Lung (tissue), 12 donors: ENCODE results near the gene BRCA2. TPM values are rescaled to one million over a fixed set of nuclear protein-coding genes. Genes with fewer than 3 reads are reported as not detected.

ENCODE experiments used
- ATAC-seq: fragments of 200-7000 bp; cut with Tn5 transposase; one replicate; pipeline ENCODE4 v1.9.1; 2020; ENCODE audit warnings: moderate number of reproducible peaks; ENCODE audit not compliant: insufficient read depth, low FRiP score
- DNase-seq, 3 donors: peaks; one replicate each; pipeline ENCODE4 v3.0.0-alpha.2; 2013 to 2017
- H3K27ac ChIP-seq, 2 donors: one replicate each; pipeline ENCODE4 v1.5.1; 2013; ENCODE audit warnings: mild to moderate bottlenecking in 2 of 2, moderate library complexity in 2 of 2, control low read depth in 1 of 2, inconsistent platforms in 1 of 2, low read depth in 1 of 2, low read length in 1 of 2
- H3K27me3 ChIP-seq, 3 donors: one replicate each; pipeline ENCODE4 v1.5.1; 2013; ENCODE audit warnings: low read length in 2 of 3; ENCODE audit not compliant: control insufficient read depth in 3 of 3, insufficient read depth in 3 of 3
- H3K36me3 ChIP-seq, 4 donors: one replicate each; pipeline ENCODE4 v1.5.1; 2013; ENCODE audit warnings: low read length in 4 of 4, mild to moderate bottlenecking in 1 of 4, moderate library complexity in 1 of 4; ENCODE audit not compliant: control insufficient read depth in 4 of 4, insufficient read depth in 4 of 4
- H3K4me1 ChIP-seq, 5 donors: one replicate each; pipeline ENCODE4 v1.5.1; 2013; ENCODE audit warnings: low read length in 5 of 5, mild to moderate bottlenecking in 2 of 5, moderate library complexity in 1 of 5; ENCODE audit not compliant: control insufficient read depth in 5 of 5, insufficient read depth in 5 of 5
- H3K4me3 ChIP-seq: one replicate; pipeline ENCODE4 v1.5.1; 2013; ENCODE audit warnings: mild to moderate bottlenecking, control low read depth, moderate library complexity
- H3K9ac ChIP-seq, 2 donors: one replicate each; pipeline ENCODE4 v1.5.1; 2013; ENCODE audit warnings: low read length in 2 of 2, control low read depth in 1 of 2; ENCODE audit not compliant: insufficient read depth in 1 of 2
- H3K9me3 ChIP-seq, 4 donors: one replicate each; pipeline ENCODE4 v1.5.1; 2013; ENCODE audit warnings: low read length in 3 of 4, mild to moderate bottlenecking in 1 of 4, moderate library complexity in 1 of 4; ENCODE audit not compliant: control insufficient read depth in 4 of 4, insufficient read depth in 3 of 4
- WGBS, 2 donors: extraction: QIAGEN DNeasy Blood & Tissue Kit; methylation state at CpG; one replicate each; pipeline ENCODE4 v1.1.7; 2013; 5-methylcytosine and 5-hydroxymethylcytosine counted together
- polyA plus RNA-seq, 2 donors: library from polyadenylated mRNA; stranded (reverse); fragments of 200-250 nt; gene quantifications; one replicate each; pipeline ENCODE4 v1.2.1, GENCODE V29; 2013
- total RNA-seq, 2 donors: library from RNA; depleted of rRNA in 1 of 2; stranded (reverse); fragments of >200 nt in 1 of 2; gene quantifications; one replicate each; pipeline ENCODE4 v1.2.1, GENCODE V29; 2014 to 2021
- TF ChIP-seq, protein P1 (sequence below): IDR thresholded peaks from 2 replicates; pipeline ENCODE4 v1.5.1; 2012; ENCODE audit warnings: mild to moderate bottlenecking; ENCODE audit errors: control extremely low read depth, extremely low read depth
- donor health status: control.
- donor health status: control.
- donor health status: Bipolar disorder and iron deficiency.
- donor health status: healthy.
- donor health status: DM: yes; HTN: yes; CAD: no.

The BRCA2 gene
- total and polyA plus RNA-seq, 4 donors = 0.85 to 12.8 (median 2.4) TPM

DNA sequence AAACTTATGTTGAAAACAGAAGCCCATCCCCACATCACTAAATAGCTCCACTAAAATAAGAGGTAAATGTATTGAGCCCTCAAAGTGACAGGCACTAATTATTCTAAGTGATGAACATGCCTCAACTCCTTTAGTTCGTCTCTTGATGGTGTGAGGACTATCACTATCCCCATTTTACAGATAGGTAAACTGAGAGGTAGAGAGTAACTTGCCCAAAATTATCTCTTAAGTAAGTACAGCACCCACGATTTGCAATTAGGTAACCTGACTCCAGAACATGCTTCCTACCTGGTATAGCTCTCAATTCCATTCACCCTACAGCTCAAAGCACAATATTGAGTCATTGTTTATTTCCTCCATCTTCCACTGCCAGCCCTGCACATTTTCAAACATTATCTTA is 12.8 kb upstream of the BRCA2 start:
- no peaks in the 10 kb centered on the region for H3K9me3 ChIP-seq
- peaks cover 0 to 13% (median 10%) of the 10 kb centered on the region in 3 donors for H3K27me3 ChIP-seq
- no peak overlapping the region for H3K9ac ChIP-seq
- DNase-seq (no peak), ATAC-seq (no peak)
- WGBS, 2 donors = 83 to 86% methylated on average over 2 of the region's 2 CpGs
- H3K4me1 ChIP-seq = no peaks in the 10 kb centered on the region
- H3K36me3 ChIP-seq = no peaks in the 10 kb centered on the region
- H3K27ac ChIP-seq = no peak overlapping the region
- TF ChIP-seq, protein P1, sequence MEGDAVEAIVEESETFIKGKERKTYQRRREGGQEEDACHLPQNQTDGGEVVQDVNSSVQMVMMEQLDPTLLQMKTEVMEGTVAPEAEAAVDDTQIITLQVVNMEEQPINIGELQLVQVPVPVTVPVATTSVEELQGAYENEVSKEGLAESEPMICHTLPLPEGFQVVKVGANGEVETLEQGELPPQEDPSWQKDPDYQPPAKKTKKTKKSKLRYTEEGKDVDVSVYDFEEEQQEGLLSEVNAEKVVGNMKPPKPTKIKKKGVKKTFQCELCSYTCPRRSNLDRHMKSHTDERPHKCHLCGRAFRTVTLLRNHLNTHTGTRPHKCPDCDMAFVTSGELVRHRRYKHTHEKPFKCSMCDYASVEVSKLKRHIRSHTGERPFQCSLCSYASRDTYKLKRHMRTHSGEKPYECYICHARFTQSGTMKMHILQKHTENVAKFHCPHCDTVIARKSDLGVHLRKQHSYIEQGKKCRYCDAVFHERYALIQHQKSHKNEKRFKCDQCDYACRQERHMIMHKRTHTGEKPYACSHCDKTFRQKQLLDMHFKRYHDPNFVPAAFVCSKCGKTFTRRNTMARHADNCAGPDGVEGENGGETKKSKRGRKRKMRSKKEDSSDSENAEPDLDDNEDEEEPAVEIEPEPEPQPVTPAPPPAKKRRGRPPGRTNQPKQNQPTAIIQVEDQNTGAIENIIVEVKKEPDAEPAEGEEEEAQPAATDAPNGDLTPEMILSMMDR = no peak
- H3K4me3 ChIP-seq = no peak overlapping the region

DNA sequence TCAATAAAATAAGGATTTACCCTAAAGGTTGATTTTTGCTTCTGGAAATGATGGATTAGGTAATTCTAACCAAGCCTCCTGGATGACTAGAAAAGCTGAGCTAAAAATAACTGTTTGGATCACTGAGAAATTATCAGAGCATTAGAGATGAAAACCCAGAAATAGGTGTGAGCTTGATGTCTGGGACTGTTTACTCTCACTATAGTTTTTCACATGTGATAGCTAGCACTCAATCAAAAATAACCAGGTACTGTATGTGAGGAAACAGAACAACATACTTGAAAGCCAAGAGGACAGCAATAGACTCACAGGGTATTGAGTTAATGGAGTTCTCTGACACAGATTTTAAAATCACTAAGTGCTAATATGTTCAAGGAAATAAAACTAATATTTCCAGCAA is 9.7 kb upstream of the BRCA2 start:
- Histone ChIP-seq H3K27ac (no peak overlapping the region), H3K4me3 (no peak overlapping the region), H3K9ac (no peak overlapping the region), H3K4me1 (peaks cover 0 to 2% (median 0%) of the 10 kb centered on the region in 5 donors), H3K36me3 (no peaks in the 10 kb centered on the region), H3K27me3 (peaks cover 0 to 5% (median 2%) of the 10 kb centered on the region in 3 donors), H3K9me3 (no peaks in the 10 kb centered on the region)
- DNase-seq (no peak), ATAC-seq (no peak)
- TF ChIP-seq, protein P1 = no peak

DNA sequence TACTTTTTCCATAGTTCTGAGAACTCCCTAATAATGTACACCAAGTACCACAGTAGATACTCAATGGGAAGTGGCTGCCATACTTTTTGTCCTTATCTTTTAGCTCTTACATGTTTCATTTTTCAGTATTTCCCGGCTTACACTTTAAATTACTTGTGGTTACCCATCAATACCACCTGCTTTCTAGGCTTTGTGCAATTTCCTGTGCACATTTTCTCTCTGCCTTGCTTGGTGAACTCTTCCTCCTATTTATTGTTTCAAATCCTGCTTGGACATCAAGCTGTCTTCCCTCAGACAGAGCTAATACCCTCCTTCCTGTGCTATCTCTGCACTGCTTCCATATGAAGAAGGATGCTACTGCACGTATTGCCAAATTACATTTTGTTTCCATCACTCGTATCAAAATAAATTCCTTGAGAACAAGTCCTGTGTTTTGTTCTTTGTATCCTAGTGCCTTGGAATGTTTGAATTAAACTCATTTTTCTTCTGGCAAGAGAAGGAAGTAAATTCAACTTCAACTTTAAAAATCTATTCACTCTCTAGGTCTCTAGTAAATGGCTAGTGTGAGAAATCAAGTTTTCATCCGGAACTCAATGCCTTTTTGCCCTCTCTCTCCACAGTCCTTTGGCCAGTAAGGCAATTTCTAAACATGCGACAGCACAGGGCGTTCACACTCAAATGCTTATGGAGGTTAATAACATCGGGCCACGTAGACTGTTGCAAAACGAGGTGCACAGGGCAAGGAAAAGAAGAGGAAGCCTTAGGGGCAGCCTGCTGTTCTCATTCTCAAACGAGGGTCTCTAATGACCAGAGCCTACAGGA is 5.8 kb upstream of the BRCA2 start:
- H3K4me1 ChIP-seq = peaks cover 0 to 2% (median 0%) of the 10 kb centered on the region in 5 donors
- no peaks in the 10 kb centered on the region for H3K36me3 ChIP-seq
- no peak overlapping the region for H3K9ac ChIP-seq
- no peak overlapping the region for H3K4me3 ChIP-seq
- H3K27ac ChIP-seq = peak overlapping the region in 1 of 2 donors; percentile 58
- H3K27me3 ChIP-seq = no peaks in the 10 kb centered on the region
- ATAC-seq = peak; percentile 72
- 19 to 22% methylated on average over 10 of the region's 10 CpGs for WGBS, 2 donors
- TF ChIP-seq, protein P1 = no peak
- peak in 1 of 3 donors; percentile 14 for DNase-seq
- H3K9me3 ChIP-seq = no peaks in the 10 kb centered on the region
